IPS-18a (cell line): ENCODE results near the gene ZSCAN22.
"Not testable (repeated sequence)": the region's sequence is repeated elsewhere in the genome, so short reads cannot be mapped to it uniquely, and the experiment has no call there.

Source experiments
- H3K27ac ChIP-seq: one replicate; pipeline ENCODE4 v1.5.1; 2013; ENCODE audit warnings: low read length
- H3K27me3 ChIP-seq: one replicate; pipeline ENCODE4 v1.6.1; 2013; ENCODE audit warnings: mild to moderate bottlenecking, low read length; ENCODE audit not compliant: control insufficient read depth, insufficient read depth
- H3K36me3 ChIP-seq: one replicate; pipeline ENCODE4 v1.6.1; 2013; ENCODE audit warnings: low read depth, low read length; ENCODE audit not compliant: control insufficient read depth
- H3K4me1 ChIP-seq: one replicate; pipeline ENCODE4 v1.6.1; 2013; ENCODE audit warnings: low read depth, low read length; ENCODE audit not compliant: control insufficient read depth
- H3K4me3 ChIP-seq: one replicate; pipeline ENCODE4 v1.5.1; 2013; ENCODE audit warnings: low read length
- H3K9ac ChIP-seq: one replicate; pipeline ENCODE4 v1.6.1; 2013; ENCODE audit warnings: mild to moderate bottlenecking, low read length, moderate library complexity
- H3K9me3 ChIP-seq: one replicate; pipeline ENCODE4 v1.6.1; 2013; ENCODE audit warnings: low read depth, low read length; ENCODE audit not compliant: control insufficient read depth

ZSCAN22 gene

DNA sequence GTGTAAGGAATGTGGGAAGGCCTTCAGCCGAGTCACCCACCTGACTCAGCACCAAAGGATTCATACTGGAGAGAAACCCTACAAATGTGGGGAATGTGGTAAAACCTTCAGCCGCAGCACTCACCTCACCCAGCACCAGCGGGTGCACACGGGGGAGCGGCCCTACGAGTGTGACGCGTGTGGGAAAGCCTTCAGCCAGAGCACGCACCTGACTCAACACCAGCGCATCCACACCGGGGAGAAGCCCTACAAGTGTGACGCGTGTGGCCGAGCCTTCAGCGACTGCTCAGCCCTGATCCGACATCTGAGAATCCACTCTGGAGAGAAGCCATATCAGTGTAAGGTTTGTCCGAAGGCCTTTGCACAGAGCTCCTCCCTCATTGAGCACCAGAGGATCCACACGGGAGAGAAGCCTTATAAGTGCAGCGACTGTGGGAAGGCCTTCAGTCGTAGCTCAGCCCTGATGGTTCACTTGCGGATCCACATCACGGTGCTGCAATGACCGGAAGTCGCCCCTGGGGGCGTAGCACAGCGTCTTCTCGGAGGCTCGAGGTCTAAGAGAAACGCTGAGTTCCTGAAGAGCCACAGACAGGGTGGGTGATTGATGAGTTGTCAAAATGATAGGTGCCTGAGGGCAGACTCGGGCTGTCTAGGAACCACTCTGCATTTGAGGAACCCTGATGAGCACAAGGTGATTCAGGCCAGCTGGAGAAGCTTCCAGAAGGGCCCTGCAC is 12.2 kb downstream of the ZSCAN22 start:
- Histone ChIP-seq H3K4me1 (no peaks in the 10 kb centered on the region), H3K36me3 (peaks cover 7% of the 10 kb centered on the region), H3K4me3 (no peak overlapping the region), H3K9ac (no peak overlapping the region), H3K9me3 (no peaks in the 10 kb centered on the region), H3K27ac (no peak overlapping the region), H3K27me3 (no peaks in the 10 kb centered on the region)

DNA sequence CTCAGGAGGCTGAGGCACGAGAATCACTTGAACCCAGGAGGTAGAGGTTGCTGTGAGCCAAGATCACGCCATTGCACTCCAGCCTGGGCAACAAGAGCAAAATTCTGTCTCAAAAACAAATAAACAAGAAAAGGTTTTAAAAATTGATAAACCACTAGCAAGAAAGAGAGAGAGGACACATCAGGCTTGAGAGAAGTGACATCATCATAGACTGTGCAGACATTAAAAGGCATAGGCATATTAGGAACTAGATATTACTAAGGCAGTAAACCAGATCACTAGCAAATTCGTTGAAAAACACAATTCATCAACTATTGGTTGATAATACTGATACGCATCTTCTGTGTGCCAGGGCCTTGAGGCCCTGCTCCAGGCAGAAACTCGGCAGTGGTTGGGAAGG is 18.8 kb downstream of the ZSCAN22 start:
- no peaks in the 10 kb centered on the region for H3K36me3 ChIP-seq
- no peak overlapping the region for H3K27ac ChIP-seq
- no peak overlapping the region for H3K4me3 ChIP-seq
- peaks cover 20% of the 10 kb centered on the region for H3K27me3 ChIP-seq
- peaks cover 4% of the 10 kb centered on the region for H3K4me1 ChIP-seq
- no peak overlapping the region for H3K9ac ChIP-seq
- H3K9me3 ChIP-seq, result no peaks in the 10 kb centered on the region

DNA sequence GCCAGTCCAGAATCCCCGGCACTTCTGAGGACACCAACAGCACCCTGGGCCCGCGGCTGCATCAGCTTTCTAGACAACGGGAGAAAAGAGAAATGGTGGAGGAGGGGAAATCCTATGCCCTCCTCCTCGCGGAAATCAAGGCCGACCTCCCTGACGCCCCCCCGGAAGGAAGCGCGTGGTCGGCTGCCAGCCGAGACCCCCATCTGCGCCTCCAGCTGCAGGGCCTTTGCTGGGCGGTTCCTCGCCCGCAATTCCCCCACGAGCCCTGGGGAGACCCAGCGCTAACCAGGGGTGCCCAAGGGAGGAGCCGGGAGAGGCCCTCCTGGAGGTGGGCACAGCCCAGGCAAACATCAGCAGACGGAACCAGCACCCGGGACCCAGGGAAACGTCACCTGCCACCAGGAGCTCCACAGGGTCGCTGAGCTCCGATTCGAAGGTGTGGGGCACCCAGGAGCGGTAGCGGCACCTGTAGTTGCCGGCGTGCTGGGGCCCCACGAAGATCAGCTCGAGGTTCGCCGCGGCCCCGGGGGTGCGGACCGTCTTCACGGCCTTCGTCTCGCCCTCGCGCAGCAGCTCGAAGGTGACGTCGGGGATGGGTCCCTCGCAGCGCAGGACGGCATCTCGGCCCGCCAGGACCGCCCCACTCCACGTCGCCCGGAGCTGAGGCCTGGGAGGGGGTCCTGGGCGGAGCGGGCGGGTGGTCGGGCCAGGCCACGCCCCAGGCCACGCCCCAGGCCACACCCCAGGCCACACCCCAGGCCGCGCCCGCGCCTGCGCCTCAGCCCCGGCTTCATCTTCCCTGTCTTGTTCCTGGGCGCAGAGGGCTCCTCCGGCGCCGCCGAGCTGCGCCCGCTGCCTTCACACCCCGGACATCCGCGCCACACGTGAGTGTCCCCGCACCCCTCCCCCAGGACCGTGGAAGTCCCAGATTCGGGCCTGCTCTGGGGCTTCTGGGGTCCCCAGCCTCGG is 20.5 kb downstream of the ZSCAN22 start:
- peaks cover 4% of the 10 kb centered on the region for H3K4me1 ChIP-seq
- no peak overlapping the region for H3K27ac ChIP-seq
- H3K4me3 ChIP-seq, result peak overlapping the region; percentile 85
- peaks cover 20% of the 10 kb centered on the region for H3K27me3 ChIP-seq
- no peaks in the 10 kb centered on the region for H3K36me3 ChIP-seq
- no peaks in the 10 kb centered on the region for H3K9me3 ChIP-seq
- peak overlapping the region; percentile 48 for H3K9ac ChIP-seq

DNA sequence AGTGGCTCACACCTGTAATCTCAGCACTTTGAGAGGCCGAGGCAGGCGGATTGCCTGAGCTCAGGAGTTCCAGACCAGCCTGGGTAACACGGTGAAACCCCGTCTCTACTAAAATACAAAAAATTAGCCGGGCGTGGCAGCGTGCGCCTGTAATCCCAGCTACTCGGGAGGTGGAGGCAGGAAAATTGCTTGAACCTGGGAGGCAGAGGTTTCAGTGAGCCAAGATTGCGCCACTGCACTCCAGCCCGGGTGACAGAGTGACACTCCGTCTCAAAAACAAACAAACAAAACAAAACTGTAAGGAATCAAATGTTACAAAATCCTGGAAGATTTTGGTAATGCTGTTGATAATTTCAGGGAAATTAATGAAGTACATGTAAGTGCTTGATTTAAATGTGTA is 21.3 kb downstream of the ZSCAN22 start:
- H3K4me3 ChIP-seq, result peak overlapping the region; percentile 85
- peak overlapping the region; percentile 48 for H3K9ac ChIP-seq
- H3K27me3 ChIP-seq, result peaks cover 20% of the 10 kb centered on the region
- H3K27ac ChIP-seq, H3K9me3 ChIP-seq, H3K36me3 ChIP-seq, H3K4me1 ChIP-seq: not testable (repeated sequence)

DNA sequence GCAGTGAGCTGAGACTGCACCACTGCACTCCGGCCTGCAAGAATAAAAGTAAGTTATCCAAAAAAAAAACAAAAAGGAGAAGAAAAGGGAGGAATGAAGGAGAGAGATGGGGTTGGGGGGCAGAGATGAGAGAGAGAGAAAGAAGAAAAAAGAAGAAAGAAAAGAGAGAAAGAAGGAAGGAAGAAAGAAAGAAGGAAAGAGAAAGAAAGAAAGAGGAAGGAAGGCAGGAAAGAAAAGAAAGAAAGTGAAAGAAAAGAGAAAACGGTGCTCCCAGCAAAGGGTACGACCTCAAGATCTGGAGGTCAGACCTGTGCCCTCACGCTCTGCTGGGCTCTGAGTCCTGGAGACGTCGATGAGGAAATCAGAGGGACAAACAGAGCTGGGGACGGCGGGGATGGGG is 22.8 kb downstream of the ZSCAN22 start:
- no peak overlapping the region for H3K9ac ChIP-seq
- H3K36me3 ChIP-seq, result no peaks in the 10 kb centered on the region
- H3K4me1 ChIP-seq, result peaks cover 4% of the 10 kb centered on the region
- H3K4me3 ChIP-seq, result no peak overlapping the region
- no peaks in the 10 kb centered on the region for H3K9me3 ChIP-seq
- no peak overlapping the region for H3K27ac ChIP-seq
- H3K27me3 ChIP-seq, result peaks cover 20% of the 10 kb centered on the region

DNA sequence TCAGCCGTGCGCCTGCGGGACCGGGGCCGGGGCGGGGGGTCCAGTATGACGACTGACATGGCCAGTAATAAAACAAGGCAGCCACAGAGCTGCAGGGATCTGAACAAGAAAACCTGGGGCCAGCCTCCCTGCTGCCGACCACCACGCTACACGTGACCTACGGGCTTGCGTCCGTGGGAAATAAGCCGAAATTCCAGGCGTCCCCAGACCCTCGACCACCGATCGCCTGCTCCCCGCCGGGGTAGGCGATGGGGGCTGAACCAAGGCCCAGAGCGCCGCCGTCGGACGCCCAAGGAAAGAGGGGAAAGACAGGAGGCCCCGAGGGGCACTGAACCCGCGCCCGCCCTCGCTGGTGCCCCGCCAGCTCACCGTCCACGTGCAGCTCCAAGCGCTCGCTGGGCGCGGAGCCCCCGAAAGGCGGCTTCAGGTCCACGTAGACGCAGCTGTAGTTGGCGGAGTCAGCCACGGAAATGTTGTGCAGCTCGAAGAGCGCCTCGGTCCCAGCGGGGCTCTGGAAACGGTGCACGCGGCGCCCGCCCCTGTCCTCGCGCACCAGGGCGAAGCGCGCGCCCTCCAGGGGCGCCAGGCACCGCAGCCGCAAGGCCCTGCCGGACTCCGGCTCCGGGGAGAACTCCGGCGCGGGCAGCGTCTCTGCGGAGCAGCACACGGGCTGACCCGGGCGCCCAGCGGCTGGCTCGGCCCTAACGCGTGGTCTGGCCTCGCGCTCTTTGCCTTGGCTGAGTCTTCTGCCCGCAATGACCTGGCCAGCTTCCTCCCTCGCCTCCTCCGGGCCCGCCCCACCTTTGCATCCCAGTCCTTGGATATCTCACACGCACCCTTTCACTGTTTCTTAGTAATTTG is 23.4 kb downstream of the ZSCAN22 start:
- Histone ChIP-seq H3K9ac (no peak overlapping the region), H3K4me3 (no peak overlapping the region), H3K36me3 (no peaks in the 10 kb centered on the region), H3K4me1 (peaks cover 4% of the 10 kb centered on the region), H3K9me3 (no peaks in the 10 kb centered on the region), H3K27ac (no peak overlapping the region), H3K27me3 (peaks cover 20% of the 10 kb centered on the region)

DNA sequence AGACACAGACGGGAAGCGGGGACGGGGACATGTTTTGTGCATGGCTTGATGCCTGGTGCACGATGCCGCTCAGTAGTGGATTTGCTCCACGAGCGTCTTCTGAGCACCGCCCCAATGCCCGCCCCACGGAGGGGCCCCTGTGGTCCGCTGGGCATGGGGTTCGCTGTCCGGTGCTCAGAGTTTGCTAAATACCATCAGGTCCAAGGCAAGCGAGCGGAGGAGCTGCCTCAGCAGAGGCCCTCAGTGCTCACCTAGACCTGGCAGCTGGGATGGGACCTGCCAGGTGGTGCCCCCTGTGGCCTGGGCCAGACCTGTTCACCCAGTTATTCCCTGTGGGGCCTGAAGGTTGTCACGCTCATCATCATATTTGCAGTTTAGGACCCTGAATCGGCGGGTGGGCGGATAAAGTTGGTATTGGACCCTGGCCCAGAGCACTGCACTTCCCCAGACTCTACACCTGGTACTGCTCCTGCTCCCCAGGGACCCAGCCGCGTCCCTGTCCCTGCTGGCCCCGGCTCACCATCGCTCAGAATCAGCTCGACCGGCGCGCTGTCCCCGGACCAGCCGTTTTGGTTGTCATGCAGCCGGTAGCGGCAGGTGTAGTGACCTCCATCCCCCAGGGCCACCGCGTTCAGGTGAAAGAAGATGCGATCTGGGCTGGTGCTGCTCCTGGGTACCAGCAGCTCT is 24.2 kb downstream of the ZSCAN22 start:
- no peaks in the 10 kb centered on the region for H3K36me3 ChIP-seq
- no peak overlapping the region for H3K27ac ChIP-seq
- no peak overlapping the region for H3K9ac ChIP-seq
- no peak overlapping the region for H3K4me3 ChIP-seq
- peaks cover 4% of the 10 kb centered on the region for H3K4me1 ChIP-seq
- peaks cover 16% of the 10 kb centered on the region for H3K27me3 ChIP-seq
- H3K9me3 ChIP-seq, result no peaks in the 10 kb centered on the region

DNA sequence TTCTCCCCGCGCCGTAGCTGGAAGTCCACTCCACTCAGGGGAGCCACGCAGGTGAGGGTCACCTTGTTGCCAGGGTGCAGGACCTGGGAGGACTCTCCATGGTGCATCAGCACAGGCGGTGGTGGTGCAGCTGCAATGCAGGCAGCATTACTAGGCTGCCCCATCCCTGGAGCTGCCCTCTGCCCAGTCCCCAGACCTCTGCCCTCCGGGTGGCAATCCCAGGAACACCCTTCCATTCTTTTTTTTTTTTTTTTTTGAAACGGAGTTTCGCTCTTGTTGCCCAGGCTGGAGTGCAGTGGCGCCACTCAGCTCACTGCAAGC is 24.7 kb downstream of the ZSCAN22 start:
- no peak overlapping the region for H3K27ac ChIP-seq
- H3K27me3 ChIP-seq, result peaks cover 11% of the 10 kb centered on the region
- H3K4me1 ChIP-seq, result peaks cover 4% of the 10 kb centered on the region
- H3K4me3 ChIP-seq, result no peak overlapping the region
- H3K9ac ChIP-seq, result no peak overlapping the region
- H3K9me3 ChIP-seq, result no peaks in the 10 kb centered on the region
- H3K36me3 ChIP-seq, result no peaks in the 10 kb centered on the region

DNA sequence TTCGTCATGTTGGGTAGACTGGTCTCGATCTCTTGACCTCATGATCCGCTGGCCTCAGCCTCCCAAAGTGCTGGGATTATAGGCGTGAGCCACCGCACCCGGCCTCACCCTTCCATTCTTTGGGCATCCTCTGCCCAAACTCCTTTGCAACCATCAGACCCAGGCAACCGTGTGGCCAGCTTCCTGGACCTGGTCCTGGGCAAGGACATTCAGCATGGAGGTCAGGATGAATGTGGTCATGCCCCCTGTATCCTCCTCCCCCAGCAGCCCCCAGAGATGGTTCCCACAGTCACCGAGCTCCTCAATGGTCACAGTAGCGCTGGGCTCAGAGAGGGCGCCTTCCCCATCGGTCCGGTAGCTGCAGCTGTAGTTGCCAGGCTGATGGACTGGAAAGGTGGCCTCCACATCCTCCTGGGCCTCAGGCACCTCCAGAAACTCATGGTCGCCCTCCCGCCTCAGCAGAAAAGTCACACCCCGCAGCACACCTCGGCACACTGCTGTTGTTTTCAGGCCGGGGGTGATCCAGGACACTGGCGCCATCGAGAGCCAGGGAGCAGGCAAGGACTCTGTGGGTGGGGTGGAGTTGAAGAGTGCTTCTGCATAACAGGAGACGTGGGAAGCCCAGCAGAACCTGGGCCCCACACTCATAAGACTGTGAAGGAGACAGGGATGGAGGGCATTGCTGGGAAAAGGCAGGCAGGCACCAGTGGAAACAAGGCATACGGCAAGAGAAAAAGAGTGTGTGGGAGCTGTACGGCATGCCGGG is 25.4 kb downstream of the ZSCAN22 start:
- Histone ChIP-seq H3K9ac (no peak overlapping the region), H3K9me3 (no peaks in the 10 kb centered on the region), H3K27ac (no peak overlapping the region), H3K36me3 (no peaks in the 10 kb centered on the region), H3K27me3 (peaks cover 7% of the 10 kb centered on the region), H3K4me1 (peaks cover 4% of the 10 kb centered on the region), H3K4me3 (no peak overlapping the region)

DNA sequence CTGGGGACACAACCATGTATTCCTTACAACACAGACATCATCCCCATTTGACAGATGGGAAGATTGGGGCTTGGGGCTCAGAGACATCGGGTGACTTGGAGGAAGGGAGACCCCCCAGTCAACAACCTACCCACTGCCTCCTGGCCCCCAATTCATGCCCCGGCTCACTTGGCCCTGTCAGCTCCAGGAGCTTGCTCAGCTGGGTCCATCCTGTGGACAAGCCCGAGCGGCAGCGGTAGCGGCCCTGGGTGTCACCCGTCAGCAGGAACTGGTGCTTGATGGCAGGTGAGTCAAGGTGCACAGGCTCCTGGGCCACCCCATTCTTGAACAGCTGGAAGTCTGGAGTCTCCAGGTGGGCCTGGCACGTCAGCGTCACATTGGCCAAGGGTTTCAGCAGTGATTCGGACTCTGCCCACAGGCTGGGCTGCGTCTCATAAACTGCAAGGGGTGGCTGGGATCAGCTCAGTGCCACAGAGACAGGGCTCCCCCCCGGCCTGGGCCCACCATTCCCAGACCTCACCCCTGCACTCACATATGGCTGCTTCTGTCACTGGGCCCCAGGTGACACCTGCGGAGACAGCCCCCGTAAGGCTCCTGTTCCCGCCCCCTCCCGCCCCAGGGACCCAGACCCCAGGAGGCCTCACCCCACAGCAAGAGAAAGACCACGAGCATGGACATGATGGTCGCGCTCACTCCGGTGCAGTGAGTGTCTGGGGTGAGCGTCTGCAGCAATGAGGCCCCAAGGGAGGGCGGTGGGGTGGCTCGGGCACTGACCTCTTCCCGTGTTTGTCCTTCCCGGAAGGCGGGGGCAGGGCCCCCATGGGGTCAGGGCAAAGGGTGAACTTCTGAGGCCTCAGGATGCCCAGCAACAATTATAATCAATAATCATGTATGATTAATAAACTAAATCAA is 26.2 kb downstream of the ZSCAN22 start, which contains the start of gene A1BG:
Gene A1BG (minus strand): TSS at position 733 of the 912 bp plus-strand sequence. CDS start 55 bp downstream, at position 678.
- Histone ChIP-seq H3K9ac (no peak within 1 kb of the TSS), H3K27ac (no peak within 1 kb of the TSS), H3K4me1 (peaks cover 4% of the 10 kb centered on the region), H3K27me3 (peaks cover 7% of the 10 kb centered on the region), H3K36me3 (no peaks in the 10 kb centered on the region), H3K9me3 (no peaks in the 10 kb centered on the region), H3K4me3 (no peak within 1 kb of the TSS)
